Stimulated activated CD8-positive, alpha-beta memory T cell treated with anti-CD3 and anti-CD28 coated beads, Interleukin-15, amount 100 ng/mL, for 1 hour (primary cell): ENCODE results near the gene MRPL16.
A peak's percentile ranks its signal among the peaks of the same experiment; 100 is the strongest.
"Not testable (repeated sequence)": the region's sequence is repeated elsewhere in the genome, so short reads cannot be mapped to it uniquely, and the experiment has no call there.

Experiments used
- DNase-seq: peaks from one replicate; pipeline ENCODE4 v3.0.0-alpha.2; 2020; ENCODE audit warnings: low read depth

Gene MRPL16

GRCh38 chr11:59810189-59810910, at the start of gene MRPL16:
MRPL16 (minus strand) TSS chr11:59810778; CDS start chr11:59810658, 120 bp downstream.
- DNase-seq = peak; percentile 83

- no peak for DNase-seq
Observed at GRCh38 chr11:59859673-59860072, 49.1 kb upstream of the MRPL16 start.

GRCh38 chr11:59857439-59858434, 47.2 kb upstream of the MRPL16 start:
- no peak for DNase-seq

GRCh38 chr11:59854871-59855270, 44.3 kb upstream of the MRPL16 start:
- no peak for DNase-seq

- not testable (repeated sequence) for DNase-seq
Observed at GRCh38 chr11:59851416-59851815, 40.8 kb upstream of the MRPL16 start.

- not testable (repeated sequence) for DNase-seq
Observed at GRCh38 chr11:59849551-59849950, 39.0 kb upstream of the MRPL16 start.

GRCh38 chr11:59849129-59849528, 38.6 kb upstream of the MRPL16 start:
- DNase-seq = no peak

GRCh38 chr11:59848439-59848838, 37.9 kb upstream of the MRPL16 start:
- not testable (repeated sequence) for DNase-seq

GRCh38 chr11:59847626-59848025, 37.0 kb upstream of the MRPL16 start:
- DNase-seq = no peak

GRCh38 chr11:59846556-59846955, 36.0 kb upstream of the MRPL16 start:
- DNase-seq = no peak

- no peak for DNase-seq
Observed at GRCh38 chr11:59845399-59845798, 34.8 kb upstream of the MRPL16 start, which contains the start of gene CBLIF. CBLIF (minus strand) TSS chr11:59845499; CDS start chr11:59845453, 46 bp downstream.

- DNase-seq = no peak
Observed at GRCh38 chr11:59842316-59842715, 31.7 kb upstream of the MRPL16 start.

GRCh38 chr11:59841514-59841913, 30.9 kb upstream of the MRPL16 start:
- no peak for DNase-seq

GRCh38 chr11:59839615-59840014, 29.0 kb upstream of the MRPL16 start:
- no peak for DNase-seq

- no peak for DNase-seq
Observed at GRCh38 chr11:59833602-59834001, 23.0 kb upstream of the MRPL16 start.

- DNase-seq = no peak
Observed at GRCh38 chr11:59829358-59829757, 18.8 kb upstream of the MRPL16 start.

- DNase-seq = no peak
Observed at GRCh38 chr11:59822989-59823566, 12.5 kb upstream of the MRPL16 start.

- DNase-seq = no peak
Observed at GRCh38 chr11:59818572-59818971, 8.0 kb upstream of the MRPL16 start.

- not testable (repeated sequence) for DNase-seq
Observed at GRCh38 chr11:59816434-59816833, 5.9 kb upstream of the MRPL16 start.

GRCh38 chr11:59815754-59816153, 5.2 kb upstream of the MRPL16 start:
- DNase-seq = no peak

GRCh38 chr11:59814021-59814420, 3.4 kb upstream of the MRPL16 start:
- DNase-seq = no peak

- DNase-seq = no peak
Observed at GRCh38 chr11:59813364-59813763, 2.8 kb upstream of the MRPL16 start.
